Epithelial cell of prostate (primary cell): ENCODE results near the gene EPHA10.

Source experiments
- DNase-seq: peaks from one replicate; pipeline ENCODE4 v3.0.0-alpha.2; 2011; ENCODE audit warnings: low read depth, low spot score
- H3K27ac ChIP-seq: fragments of 450-650 bp; 2 replicates; pipeline ENCODE4 v1.5.1; 2017; ENCODE audit warnings: mild to moderate bottlenecking

The EPHA10 gene

DNA sequence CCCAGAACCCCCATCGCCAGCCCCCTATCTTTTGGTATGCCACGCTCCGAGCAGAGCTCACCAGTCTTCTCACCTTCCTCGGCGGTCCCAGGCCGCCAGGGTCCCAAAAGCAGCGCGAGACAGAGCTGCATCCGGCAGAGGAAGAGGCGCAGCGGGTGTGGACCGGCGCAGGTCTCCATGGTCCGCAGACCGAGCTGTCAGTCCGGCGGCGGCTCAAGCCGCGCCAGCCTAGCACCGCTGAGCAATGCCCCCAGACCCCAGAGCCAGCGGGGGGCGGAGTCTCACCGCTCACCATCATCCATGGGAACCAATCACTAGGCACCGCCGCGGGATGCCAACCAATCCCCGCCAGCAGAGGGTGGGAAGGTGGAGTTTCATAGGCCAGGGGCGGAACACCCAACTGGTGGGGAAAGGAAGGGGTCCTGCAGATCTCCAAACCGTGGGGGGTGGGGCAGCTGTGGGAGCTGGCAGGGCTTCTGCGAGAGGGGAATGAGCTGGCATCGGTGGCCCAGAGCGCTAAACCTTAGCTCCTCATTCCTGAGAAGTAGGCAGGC, at the start of gene EPHA10:
TSS of gene EPHA10 (minus strand) at position 233 of the 554 bp plus-strand sequence. CDS start at position 179, 54 bp downstream.
- no peak for DNase-seq
- H3K27ac ChIP-seq: no peak within 1 kb of the TSS

DNA sequence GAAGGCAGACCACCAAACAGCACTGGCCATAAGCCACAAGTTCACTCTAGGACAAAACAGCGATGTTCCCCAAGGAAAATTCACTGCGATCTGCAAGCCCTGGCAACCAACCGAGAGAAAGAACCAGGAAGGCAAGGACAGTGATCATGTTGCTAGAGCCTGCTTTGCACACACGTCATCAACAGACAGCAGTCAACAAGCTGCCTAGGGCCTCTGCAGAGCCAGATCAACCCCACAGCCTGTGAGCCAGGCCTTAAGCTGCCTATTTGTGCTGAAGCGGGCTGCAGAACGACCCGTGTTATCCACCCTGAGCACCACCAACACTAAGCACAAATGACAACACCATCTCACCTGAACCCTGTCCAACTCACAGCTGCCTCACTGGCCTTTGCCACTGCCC, 49.3 kb upstream of the EPHA10 start:
- no peak for DNase-seq
- no peak overlapping the region for H3K27ac ChIP-seq

DNA sequence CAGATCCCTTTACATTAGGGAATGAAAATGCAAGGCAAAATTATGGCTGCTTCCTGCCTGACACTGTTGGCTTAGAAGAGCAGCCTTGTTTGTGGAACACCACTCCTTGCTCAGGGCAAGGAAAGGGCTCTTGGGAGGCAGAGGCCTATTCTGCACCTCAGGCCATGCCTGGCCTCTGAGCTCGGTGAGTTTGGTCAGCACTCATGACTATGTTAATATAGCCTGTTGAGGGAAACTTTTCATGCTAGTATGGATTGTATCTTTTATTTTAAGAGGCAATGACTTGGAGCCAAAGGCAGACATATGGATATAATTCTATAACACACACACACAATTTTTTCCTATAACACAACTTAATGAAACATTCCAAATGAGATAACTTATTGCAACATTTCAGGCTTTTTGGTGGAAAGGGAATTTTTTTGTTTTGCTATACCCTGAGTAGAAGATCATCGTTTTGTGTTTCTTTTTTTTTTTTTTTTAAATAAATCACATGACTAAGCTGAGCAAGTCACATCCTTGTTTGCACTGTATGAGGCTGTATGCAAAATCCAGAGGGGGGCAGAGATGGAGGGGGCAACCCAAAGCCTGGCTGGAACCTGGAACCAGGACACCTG, 48.7 kb upstream of the EPHA10 start:
- no peak overlapping the region for H3K27ac ChIP-seq
- DNase-seq: no peak

DNA sequence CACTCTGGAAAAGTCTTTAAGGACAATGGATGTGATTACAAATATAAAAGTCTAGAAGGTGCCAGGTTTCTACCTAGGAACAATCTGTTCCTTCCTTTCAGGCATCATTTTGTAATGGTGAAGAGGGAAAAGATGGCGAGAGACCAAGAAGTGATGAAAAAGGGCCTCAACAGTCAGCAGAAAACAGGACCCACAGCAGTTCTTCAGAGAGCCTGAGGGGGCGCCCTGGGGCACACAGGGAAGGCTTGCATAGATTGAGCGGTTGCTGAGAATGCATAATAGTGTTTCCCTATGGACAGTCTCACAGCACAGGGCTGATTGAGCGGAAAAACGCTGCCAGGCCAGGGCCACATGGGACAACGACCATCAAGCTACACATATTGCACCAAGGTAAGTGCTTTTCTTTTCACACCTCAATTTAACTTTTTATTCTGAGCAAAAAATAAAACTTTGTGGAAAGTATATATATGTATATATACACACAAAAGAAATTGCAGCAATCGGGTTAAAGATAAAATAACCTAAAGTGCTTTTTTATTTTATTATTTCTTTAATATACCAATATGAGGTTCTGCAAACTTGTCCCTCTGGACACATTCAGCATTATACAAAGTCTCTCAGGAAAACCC, 46.2 kb upstream of the EPHA10 start:
- H3K27ac ChIP-seq: peak overlapping the region; percentile 94
- DNase-seq: no peak

DNA sequence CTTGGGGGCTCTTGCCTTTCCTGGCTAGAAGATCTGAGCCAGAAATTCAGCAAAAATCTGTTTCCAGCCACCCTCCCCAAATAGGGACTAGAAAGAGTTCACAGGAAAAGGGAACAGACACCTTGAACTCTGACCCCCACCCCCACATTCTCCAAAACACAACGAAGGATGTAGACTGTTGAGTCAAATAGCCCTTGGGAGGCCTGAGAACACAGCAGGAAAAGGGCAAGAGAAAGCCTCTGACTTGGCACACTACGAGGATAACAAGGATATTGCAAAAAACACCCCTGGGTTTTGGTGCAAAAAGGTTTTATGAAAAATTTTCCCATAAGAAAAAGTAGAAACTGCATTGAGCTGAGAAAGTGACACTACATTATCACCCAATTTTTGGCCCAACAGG, 45.0 kb upstream of the EPHA10 start:
- H3K27ac ChIP-seq: peak overlapping the region; percentile 94
- DNase-seq: no peak

DNA sequence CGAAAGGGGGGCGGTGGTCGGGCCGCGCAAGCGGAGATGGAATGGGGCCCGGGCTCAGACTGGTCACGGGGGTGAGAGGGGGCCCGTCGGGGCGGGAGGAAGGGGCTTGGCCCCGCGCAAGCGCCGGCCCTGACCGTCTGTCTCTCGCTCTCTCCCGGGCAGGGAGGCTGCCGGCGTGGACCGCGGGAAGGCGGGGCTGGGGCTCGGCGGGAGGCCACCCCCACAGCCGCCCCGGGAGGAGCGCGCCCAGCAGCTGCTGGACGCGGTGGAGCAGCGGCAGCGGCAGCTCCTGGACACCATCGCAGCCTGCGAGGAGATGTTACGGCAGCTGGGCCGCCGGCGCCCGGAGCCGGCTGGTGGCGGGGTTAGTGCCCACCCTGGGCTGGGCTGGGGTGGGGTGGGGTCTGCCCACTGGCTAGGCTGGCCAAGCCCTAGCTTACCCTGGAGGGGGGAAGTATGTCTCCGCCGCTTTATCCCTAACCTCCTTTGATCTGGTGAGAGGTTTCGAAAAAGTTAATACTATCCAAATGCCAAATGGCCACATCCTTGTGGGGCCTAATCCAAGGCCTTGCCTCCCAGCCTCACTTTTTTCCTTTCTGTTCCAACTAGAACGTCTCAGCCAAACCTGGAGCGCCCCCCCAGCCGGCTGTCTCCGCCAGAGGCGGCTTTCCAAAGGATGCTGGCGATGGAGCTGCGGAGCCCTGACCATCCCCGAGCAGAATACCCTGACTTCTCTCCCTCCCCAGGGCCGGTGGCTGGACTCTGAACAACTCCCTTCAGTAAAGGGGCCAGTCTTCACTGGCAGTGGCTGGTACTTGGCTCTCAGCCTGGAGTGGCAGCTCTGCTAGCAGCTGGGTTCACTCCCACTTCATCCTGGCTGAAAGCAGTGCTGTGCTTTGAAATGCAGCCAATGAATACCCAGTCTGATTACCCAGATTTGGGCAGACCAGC, 43.7 kb upstream of the EPHA10 start:
- H3K27ac ChIP-seq: peak overlapping the region; percentile 94
- DNase-seq: no peak

DNA sequence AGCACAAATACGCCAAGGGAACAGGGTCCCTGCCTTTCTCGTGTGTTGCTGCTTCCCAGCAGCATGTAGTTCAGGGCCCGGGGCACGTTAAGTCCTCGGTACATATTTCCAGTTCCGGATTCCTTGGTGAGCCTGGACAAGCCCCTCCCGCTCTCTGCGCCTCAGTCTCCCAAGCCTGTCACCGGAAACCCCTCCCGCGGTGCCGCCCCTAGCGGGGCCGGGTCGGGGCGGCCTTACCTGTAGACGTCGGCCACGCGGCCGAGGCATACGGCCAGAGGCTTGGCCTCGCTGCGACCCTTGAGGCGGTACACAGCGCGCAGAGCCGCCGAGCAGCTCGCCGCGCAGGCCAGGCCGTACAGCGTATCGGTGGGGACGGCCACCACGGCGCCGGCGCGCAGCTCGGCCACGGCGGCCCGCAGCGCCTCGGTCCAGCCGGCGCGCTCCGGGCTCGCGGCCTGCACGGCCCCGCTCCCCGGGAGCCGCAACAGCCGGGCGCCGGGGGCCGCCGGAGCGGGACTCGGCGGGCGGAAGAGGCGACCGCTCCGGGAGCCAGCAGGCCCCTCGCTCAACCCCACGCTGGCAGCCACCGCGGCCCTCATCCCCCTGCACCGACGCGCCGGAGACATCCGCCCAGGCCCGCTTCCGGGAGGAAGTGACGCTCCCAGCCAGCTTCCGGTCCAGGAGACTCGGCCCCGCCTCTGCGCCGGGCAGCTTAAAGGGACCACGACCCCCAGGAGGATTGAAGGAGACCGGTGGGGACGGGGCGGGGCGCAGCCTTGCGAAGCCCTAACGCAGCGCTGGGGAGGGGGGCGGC, 42.8 kb upstream of the EPHA10 start, which contains the start of the genes C1orf122 and YRDC:
TSS of gene C1orf122 (plus strand) at position 236 of the 814 bp plus-strand sequence. CDS start 615 bp downstream, outside the sequence.
TSS of gene YRDC (minus strand) at position 654 of the 814 bp plus-strand sequence. CDS start at position 626, 28 bp downstream.
- DNase-seq: peak; percentile 76
- peak within 1 kb of the TSS; percentile 94 for H3K27ac ChIP-seq

DNA sequence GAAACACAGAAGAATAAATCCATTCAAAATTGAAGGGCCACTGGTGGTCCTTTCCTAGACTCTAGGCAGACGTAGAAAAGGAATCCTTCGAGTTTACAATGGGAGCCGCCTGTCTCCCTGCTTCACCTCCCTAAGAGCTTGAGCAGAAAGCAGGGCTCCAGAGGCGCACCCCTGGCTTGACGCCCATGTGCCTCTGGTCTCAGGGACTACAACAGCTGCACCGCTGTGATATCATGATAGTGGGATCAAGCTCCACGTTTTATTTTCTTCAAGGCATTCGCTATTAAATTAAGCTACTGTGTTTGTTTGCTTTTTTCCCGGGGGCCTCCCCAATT, 42.3 kb upstream of the EPHA10 start:
- H3K27ac ChIP-seq: peak overlapping the region; percentile 94
- no peak for DNase-seq

DNA sequence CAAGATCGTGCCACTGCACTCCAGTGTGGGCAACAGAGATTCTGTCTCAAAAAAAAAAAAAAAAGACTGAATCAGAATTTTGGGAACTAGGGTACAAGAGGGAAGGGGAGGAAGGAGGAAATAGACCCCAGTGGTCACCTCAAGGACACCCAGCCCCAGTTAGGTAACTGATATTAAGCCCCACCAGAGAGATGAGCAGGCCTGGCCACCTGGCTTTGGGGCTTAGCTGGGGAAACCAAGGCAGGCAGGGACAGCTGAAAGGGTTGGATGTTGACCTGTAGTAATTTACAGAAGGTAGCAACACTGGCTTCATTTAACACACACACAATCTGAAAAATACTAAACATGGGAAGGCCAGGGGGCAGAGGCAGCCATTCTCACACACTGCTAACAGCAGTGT, 37.5 kb upstream of the EPHA10 start:
- DNase-seq: no peak
- no peak overlapping the region for H3K27ac ChIP-seq

DNA sequence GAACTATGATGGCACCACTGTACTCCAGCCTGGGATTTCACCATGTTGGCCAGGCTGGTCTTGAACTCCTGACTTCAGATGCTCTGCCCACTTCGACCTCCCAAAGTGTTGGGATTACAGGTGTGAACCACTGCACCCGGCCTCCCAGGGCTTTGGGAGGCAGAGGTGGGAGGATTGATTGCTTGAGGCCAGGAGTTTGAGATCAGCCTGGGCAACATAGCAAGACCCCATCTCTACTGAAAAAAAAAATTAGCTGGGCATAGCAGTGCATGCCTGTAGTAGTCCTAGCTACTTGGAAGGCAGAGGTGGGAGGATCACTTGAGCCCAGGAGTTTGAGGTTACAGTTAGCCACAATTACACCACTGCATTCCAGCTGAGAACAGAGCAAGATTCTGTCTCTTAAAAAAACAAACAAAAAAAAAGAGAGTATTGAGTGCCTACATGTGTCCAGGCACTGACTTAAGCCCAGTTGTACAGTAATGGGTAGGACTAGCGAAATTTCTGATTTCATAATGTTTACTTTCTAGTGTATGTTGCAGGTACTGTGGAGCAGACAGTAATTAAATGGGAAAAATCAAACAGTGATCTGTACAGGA, 32.9 kb upstream of the EPHA10 start:
- H3K27ac ChIP-seq: no peak overlapping the region
- DNase-seq: no peak

DNA sequence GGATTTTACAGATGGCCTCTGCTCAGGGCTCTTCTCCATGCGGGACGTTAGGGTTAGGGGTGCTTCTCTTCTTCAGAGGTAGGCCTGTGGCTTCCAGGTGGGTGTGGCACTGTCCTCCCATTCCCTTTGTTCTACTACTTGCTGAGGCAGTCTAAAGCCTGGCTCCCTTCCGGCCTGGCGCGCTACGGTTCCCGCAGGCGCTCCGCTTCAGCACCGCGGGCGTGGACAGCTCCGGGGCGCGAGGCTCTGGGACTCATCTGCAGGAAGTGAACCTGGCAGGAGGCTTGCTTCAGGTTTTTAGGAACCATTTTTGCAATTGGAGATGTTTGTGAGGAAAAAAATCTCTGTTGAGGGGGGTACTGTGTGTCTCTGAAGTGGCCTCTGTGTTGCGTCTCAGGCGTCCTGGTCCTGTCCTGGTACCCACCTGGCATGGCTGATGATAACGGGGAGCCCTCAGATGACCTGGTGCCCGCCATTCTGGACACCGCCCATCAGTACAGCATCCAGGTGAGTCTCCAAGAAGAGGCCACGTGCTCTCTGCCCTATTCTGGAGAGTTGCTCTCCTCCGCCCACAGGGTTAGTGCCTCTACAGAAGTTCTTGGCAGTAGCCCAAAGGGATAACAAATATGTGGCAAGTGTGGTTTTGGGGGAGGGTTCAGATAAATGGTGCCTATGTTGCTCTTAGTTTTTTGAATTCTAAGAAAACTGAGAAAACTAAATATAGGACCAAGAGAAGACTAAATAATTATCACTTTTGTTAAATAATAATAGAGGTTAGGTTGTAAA, 30.6 kb upstream of the EPHA10 start:
- no peak for DNase-seq
- H3K27ac ChIP-seq: no peak overlapping the region

DNA sequence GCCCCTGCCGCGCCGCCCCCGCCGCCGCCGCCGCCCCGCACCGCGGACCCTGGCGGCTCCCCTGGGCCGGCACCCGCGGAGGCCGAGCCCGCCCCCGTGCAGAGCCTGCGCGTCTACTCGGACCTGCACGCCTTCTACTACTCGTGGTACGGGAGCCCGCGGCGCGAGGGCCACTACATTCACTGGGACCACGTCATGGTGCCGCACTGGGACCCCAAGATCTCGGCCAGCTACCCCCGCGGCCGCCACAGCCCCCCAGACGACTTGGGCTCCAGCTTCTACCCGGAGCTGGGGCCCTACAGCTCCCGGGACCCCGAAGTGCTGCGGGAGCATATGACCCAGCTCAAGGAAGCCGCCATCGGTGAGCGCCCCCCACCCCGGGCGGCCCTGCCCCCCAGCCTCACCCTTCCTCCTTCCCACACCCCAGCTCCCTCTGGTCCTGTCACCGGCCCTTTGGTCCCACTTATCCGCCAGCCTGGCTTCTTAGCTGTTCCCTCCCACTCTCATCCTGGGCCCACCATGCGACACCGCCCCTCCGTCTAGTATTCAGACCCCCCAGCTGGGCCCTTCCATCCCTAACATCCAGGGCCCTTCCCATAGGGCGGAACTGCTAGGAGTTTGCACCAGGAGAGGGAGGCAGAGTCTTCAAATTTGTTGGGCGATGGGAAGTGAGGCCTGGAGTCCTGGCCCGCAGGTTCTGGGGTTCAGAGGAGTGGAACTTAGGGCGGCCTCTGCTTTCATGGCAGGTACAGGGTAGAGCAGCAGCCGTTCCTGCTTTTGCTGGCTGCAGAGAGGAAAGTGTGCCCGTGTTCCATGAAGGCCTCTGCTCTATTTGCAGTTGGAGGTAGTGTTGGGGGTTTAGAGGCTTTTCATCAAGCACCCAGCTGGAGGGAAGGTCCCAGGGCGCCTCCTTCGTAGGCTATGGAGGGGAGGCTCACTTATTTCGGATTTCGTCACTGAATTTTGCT, 29.7 kb upstream of the EPHA10 start:
- H3K27ac ChIP-seq: no peak overlapping the region
- DNase-seq: no peak

DNA sequence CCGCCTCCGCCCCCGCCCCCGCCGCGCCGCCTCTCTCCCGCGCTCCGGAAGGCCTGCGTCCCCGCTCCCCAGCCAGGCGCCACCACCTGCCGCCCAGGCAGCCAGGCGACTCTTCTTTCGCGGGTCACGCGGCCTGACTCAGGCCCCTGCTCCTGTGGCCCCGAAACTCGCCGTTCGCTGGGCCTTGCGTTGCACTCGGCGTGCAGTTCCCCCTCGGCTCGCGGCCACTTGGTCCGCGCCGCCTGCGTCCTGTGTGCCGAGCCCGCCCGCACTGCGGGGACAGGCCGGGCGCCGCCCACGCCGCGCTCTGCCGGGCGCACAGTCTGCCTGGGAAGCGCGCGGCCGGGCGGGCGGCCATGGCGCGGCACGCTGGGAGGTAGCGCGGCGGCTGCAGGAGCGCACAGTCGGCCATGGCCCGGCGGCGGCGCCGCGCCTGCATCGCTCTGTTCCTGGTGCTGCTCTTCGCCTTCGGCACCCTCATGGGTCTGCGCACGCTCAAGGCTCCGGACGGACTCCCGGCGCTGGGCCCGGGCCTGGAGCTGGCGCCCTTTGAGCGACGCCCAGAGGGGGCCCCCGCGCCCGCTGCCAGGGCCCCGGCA, 29.0 kb upstream of the EPHA10 start, which contains the start of gene MANEAL:
TSS of gene MANEAL (plus strand) at position 75 of the 599 bp plus-strand sequence. CDS start at position 411, 336 bp downstream.
- DNase-seq: no peak

DNA sequence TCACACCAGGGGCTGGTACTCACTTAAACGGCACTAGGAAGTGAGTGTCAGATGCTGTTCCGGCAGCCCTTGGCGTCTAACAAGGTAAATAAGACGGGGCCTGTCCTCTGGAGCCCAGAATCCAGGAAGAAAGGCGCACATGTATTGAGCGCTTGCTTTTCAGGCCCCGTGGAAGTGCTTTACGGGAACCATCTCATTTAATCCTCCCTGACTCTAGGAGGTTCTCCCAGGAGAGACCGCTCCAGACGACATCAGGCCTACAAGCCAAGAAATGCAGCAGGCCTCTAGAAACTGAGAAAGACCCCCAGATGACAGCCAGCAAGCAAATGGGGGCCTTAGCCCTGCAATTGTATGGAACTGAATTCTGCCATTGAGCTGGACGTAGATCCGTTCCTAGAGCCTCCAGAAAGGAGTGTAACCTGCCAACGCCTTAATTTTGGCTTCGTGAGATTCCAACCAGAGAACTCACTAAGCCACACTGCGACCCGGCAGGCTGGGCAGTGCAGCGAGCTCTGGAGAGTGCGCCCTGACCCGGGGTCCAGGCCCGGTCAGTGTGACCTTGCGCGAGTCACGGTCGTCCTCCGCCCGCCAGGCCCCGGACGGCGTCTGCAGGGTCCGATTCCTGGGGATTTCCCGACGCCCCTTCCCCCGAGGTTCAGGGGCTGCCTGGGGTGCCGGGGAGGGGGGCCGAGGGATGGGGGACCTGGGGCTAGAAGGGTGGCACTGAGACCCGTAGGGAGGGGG, 28.2 kb upstream of the EPHA10 start:
- no peak overlapping the region for H3K27ac ChIP-seq
- no peak for DNase-seq

More for the DNA sequence above, 29.0 kb upstream of the EPHA10 start, which contains the start of gene MANEAL:
- no peak within 1 kb of the TSS for H3K27ac ChIP-seq

DNA sequence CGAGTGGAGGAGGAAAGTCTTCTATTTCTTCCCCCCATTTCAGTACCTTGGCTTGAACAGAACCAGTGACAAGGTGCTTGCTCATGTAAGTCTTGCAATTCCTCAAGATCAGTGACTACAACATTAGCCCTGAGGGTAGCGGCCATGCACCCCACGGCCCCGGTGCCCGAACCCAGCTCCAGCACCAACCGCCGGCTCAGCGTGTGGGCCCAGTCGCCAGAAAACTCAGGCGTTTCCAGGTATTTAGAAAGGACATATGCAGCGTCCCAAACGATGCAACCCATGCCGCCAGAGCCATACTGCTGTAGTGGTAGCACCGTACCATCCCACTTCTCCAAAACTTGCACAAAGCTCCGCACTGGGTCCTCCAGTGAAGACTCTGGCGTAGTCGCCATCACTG, 17.6 kb upstream of the EPHA10 start:
- no peak for DNase-seq
- H3K27ac ChIP-seq: no peak overlapping the region

DNA sequence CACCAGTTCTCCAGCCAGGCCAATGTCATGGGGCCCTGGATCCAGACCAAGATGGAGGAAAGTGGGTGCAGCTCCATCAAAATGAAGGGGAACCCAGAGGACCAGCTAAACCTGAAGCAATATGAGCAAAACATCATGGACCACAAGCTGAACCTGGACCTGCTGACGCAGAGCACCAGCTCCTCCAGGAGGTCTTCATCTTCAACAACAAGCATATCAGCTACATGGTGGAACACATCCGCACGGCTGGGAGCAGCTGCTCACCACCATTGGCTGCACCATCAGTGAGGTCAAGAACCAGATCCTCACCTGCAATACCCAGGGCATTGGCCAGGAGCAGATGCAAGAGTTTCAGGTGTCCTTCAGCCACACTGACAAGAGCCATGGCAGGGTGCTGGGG, 13.7 kb upstream of the EPHA10 start:
- DNase-seq: no peak
- H3K27ac ChIP-seq: no peak overlapping the region
